ENCODE data around the gene SEMA3B. TPM values are rescaled to one million over a fixed set of nuclear protein-coding genes. Genes with fewer than 3 reads are reported as not detected.
A peak's percentile ranks its signal among the peaks of the same experiment; 100 is the strongest.
"Not testable (repeated sequence)": the region's sequence is repeated elsewhere in the genome, so short reads cannot be mapped to it uniquely, and the experiment has no call there.

SEMA3B gene
- total RNA-seq, 4 donors from 2014 or later, result 37.4 to 66.6 (median 46.4) TPM

DNA sequence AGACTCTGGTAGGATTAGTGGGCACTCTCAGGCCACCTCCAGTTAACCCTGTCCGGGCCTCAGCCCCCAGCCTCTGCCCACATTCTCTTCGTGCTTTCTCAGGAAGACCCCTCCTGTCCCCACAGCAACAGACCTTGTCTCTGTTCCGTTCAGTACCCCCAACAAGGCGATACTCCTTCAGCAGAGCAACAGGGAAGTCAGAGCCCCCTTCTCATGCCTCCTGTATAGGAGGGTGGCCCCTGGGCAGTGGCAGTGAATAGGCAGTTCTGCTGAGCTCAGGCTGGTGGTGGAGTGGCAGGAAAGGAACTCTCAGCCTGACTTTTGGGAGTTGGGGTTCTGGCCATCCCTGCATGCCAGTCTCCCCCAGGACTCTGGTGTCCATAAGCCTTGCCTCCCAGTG is 513 bp downstream of the SEMA3B start:
- peaks cover 63 to 93% (median 78%) of the 10 kb centered on the region in 4 donors for H3K4me1 ChIP-seq
- peaks cover 0 to 14% (median 1%) of the 10 kb centered on the region in 4 donors for H3K27me3 ChIP-seq
- intact Hi-C loops (cut with DNase I), result no loop called here

DNA sequence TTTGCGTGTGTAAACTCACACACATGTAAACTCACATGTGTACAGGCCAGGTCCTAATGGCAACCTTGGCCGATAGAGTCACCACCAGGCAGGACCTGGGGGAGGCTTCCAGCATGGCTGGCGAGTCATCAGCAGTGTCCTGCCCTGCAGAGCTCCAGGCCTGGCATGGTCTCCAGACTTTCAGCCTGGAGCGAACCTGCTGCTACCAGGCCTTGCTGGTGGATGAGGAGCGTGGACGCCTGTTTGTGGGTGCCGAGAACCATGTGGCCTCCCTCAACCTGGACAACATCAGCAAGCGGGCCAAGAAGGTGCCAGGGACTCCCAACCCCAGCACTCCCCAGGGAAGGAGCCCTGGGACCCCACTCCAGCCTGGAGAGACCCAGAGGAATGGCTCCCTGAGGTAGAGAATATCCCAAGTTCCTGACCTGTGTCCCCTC is 1.0 kb downstream of the SEMA3B start:
- Histone ChIP-seq H3K9me3 (no peaks in the 10 kb centered on the region), H3K27ac (replicated peaks in 1 of 4) (peak overlapping the region; percentile 93 to 100 (median 96)), H3K36me3 (peaks cover 0 to 4% (median 0%) of the 10 kb centered on the region in 4 donors), H3K4me1 (peaks cover 61 to 93% (median 78%) of the 10 kb centered on the region in 4 donors), H3K4me3 (peak overlapping the region; percentile 35 to 74 (median 63)), H3K27me3 (peaks cover 0 to 19% (median 5%) of the 10 kb centered on the region in 4 donors)
- DNase-seq (ENCODE audit: extremely low spot score), result no peak
- intact Hi-C loops (cut with DNase I), result loop anchor here (5.0 kb wide), 2 partner anchors 78 to 148 kb away; partner anchors contain the start of gene GNAT1
- TF ChIP-seq POLR2AphosphoS5 (IDR thresholded peaks at IDR 0.05), result no peak
- TF ChIP-seq, protein P1, sequence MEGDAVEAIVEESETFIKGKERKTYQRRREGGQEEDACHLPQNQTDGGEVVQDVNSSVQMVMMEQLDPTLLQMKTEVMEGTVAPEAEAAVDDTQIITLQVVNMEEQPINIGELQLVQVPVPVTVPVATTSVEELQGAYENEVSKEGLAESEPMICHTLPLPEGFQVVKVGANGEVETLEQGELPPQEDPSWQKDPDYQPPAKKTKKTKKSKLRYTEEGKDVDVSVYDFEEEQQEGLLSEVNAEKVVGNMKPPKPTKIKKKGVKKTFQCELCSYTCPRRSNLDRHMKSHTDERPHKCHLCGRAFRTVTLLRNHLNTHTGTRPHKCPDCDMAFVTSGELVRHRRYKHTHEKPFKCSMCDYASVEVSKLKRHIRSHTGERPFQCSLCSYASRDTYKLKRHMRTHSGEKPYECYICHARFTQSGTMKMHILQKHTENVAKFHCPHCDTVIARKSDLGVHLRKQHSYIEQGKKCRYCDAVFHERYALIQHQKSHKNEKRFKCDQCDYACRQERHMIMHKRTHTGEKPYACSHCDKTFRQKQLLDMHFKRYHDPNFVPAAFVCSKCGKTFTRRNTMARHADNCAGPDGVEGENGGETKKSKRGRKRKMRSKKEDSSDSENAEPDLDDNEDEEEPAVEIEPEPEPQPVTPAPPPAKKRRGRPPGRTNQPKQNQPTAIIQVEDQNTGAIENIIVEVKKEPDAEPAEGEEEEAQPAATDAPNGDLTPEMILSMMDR (IDR thresholded peaks at IDR 0.05), result no peak
- TF ChIP-seq EP300 (IDR thresholded peaks at IDR 0.05), result no peak
- no peak for TF ChIP-seq POLR2A (IDR thresholded peaks at IDR 0.05; ENCODE audit: low read depth)
- WGBS, result 68% methylated on average over 2 of the region's 8 CpGs

More for the DNA sequence above, 513 bp downstream of the SEMA3B start:
- H3K4me3 ChIP-seq, result peak overlapping the region; percentile 35 to 74 (median 63)
- DNase-seq (ENCODE audit: extremely low spot score), result no peak
- 72% methylated on average over 2 of the region's 4 CpGs for WGBS
- TF ChIP-seq POLR2AphosphoS5 (IDR thresholded peaks at IDR 0.05) (no peak), EP300 (IDR thresholded peaks at IDR 0.05) (no peak), POLR2A (IDR thresholded peaks at IDR 0.05; ENCODE audit: low read depth) (no peak)
- TF ChIP-seq, protein P1 (IDR thresholded peaks at IDR 0.05), result no peak
- peaks cover 0 to 4% (median 0%) of the 10 kb centered on the region in 4 donors for H3K36me3 ChIP-seq
- H3K9me3 ChIP-seq, result no peaks in the 10 kb centered on the region
- H3K27ac ChIP-seq (replicated peaks in 1 of 4), result peak overlapping the region; percentile 93 to 100 (median 96)

DNA sequence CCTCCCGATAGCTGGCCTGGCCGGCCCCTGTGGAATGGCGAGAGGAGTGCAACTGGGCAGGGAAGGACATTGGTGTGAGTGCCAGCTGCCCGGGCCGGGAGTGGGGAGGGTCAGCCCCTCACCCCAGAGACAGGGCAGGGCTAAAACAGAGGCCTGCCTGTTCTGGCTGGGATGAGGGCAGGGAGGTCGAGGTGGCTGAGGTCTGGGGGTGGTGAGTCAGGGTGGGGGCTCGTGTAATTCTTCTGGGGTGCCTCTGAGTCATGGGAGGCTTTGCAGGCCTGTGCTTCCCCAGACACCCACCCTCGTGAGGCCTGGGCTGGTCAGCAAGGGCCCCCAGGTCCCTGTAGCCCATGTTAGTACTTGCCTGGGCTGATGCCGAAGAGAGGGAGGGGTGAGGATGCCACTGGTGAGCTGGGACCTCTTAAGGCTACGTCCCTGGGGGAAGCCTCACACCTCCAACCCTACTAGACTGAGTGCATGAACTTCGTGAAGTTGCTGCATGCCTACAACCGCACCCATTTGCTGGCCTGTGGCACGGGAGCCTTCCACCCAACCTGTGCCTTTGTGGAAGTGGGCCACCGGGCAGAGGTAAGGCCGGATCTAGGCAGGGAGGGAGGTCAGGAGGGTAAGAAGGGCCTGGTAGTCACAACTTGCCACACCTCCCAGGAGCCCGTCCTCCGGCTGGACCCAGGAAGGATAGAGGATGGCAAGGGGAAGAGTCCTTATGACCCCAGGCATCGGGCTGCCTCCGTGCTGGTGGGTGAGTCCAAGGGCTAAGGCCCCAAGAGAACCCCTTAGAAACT is 1.7 kb downstream of the SEMA3B start:
- TF ChIP-seq POLR2A (IDR thresholded peaks at IDR 0.05; ENCODE audit: low read depth) (no peak), POLR2AphosphoS5 (IDR thresholded peaks at IDR 0.05) (peak in 1 of 2 donors; percentile 24), EP300 (IDR thresholded peaks at IDR 0.05) (no peak)
- TF ChIP-seq, protein P1 (IDR thresholded peaks at IDR 0.05), result no peak
- WGBS, result 87% methylated on average over 15 of the region's 19 CpGs
- Histone ChIP-seq H3K27ac (replicated peaks in 1 of 4) (peak overlapping the region; percentile 23 to 100 (median 94)), H3K4me3 (peak overlapping the region; percentile 35 to 74 (median 63)), H3K4me1 (peaks cover 55 to 93% (median 77%) of the 10 kb centered on the region in 4 donors), H3K27me3 (peaks cover 0 to 25% (median 5%) of the 10 kb centered on the region in 4 donors), H3K36me3 (peaks cover 0 to 10% (median under 1%) of the 10 kb centered on the region in 4 donors), H3K9me3 (no peaks in the 10 kb centered on the region)
- DNase-seq (ENCODE audit: extremely low spot score), result no peak
- intact Hi-C loops (cut with DNase I), result loop anchor here (5.0 kb wide), 2 partner anchors 78 to 148 kb away; partner anchors contain the start of gene GNAT1

DNA sequence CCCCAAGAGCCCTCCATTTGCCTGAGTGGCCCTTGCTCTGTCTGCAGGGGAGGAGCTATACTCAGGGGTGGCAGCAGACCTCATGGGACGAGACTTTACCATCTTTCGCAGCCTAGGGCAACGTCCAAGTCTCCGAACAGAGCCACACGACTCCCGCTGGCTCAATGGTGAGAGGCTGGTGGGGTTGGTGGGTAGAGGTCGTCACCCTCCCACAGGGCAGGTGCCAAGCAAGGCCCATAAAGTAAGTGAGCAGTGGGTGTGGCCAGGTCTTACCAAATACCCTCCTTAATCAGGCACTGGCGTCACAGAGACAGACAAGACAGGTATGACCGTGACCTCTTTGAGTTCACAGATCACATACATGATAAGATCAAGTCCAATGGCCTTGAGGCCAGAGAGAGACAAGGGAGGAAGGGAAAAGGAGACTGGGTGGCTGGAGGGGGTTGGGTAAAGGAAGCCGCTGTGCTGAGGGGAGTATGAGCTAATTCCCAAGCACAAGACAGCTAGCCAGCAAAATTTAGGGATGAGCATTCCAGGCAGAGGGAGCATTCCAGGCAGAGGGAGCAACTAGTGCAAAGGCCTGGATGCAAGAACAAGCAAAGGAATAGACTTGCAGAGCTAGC is 2.5 kb downstream of the SEMA3B start:
- intact Hi-C loops (cut with DNase I), result loop anchor here (5.0 kb wide), 2 partner anchors 79 to 149 kb away; partner anchors contain the start of gene GNAT1
- Histone ChIP-seq H3K27me3 (peaks cover 0 to 33% (median 5%) of the 10 kb centered on the region in 4 donors), H3K4me3 (peak overlapping the region in 1 of 4 donors; percentile 66), H3K4me1 (peaks cover 47 to 87% (median 73%) of the 10 kb centered on the region in 4 donors), H3K27ac (replicated peaks in 1 of 4) (peak overlapping the region in 2 of 4 donors; percentile 13 to 23), H3K36me3 (peaks cover 0 to 17% (median 6%) of the 10 kb centered on the region in 4 donors), H3K9me3 (no peaks in the 10 kb centered on the region)
- TF ChIP-seq EP300 (IDR thresholded peaks at IDR 0.05) (no peak), POLR2AphosphoS5 (IDR thresholded peaks at IDR 0.05) (no peak), POLR2A (IDR thresholded peaks at IDR 0.05; ENCODE audit: low read depth) (no peak)
- TF ChIP-seq, protein P1 (IDR thresholded peaks at IDR 0.05), result no peak
- WGBS, result 77% methylated on average over 8 of the region's 10 CpGs
- no peak for DNase-seq (ENCODE audit: extremely low spot score)

DNA sequence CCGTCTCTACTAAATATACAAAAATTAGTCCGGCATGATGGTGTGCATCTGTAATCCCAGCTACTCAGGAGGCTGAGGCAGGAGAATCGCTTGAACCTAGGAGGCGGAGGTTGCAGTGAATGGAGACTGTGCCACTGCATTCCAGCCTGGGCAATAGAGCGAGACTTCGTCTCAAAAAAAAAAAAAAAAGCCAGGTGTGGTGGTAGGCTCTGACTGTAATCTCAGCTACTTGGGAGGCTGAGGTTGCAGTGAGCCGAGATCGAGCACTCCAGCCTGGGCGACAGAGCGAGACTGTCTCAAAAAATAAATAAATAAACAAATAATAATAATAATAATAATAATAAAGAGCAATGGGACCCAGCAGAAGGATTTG is 3.6 kb downstream of the SEMA3B start:
- WGBS, result 61% methylated on average over 10 of the region's 10 CpGs
- Histone ChIP-seq H3K27me3 (peaks cover 0 to 40% (median 5%) of the 10 kb centered on the region in 4 donors), H3K4me3 (peak overlapping the region in 1 of 4 donors; percentile 39), H3K27ac (replicated peaks in 1 of 4) (peak overlapping the region in 2 of 4 donors; percentile 3 to 19), H3K36me3 (peaks cover 0 to 24% (median 9%) of the 10 kb centered on the region in 4 donors), H3K4me1 (peaks cover 40 to 78% (median 63%) of the 10 kb centered on the region in 4 donors)
- not testable (repeated sequence) for H3K9me3 ChIP-seq; DNase-seq (ENCODE audit: extremely low spot score)
- intact Hi-C loops (cut with DNase I), result loop anchor here (2.0 to 5.0 kb wide), 4 partner anchors 14 to 150 kb away; partner anchors contain the start of gene GNAT1

All from esophagus muscularis mucosa (tissue), 4 donors.